MV-4-11 (cell line): ENCODE data around the gene UBA52.

Source experiments
- DNase-seq: peaks from one replicate; lab custom pipeline; 2025; lab: John Stamatoyannopoulos, UW

Gene UBA52

GRCh38 chr19:18557411-18558201 lies 14.1 kb upstream of the UBA52 start, which contains the start of gene KXD1:
Gene KXD1, plus strand, starts transcription at chr19:18557870. Its CDS starts 4,187 bp downstream, at chr19:18562057.
- DNase-seq: peak; percentile 100

GRCh38 chr19:18558202-18558555 lies 13.5 kb upstream of the UBA52 start:
- no peak for DNase-seq

DNA sequence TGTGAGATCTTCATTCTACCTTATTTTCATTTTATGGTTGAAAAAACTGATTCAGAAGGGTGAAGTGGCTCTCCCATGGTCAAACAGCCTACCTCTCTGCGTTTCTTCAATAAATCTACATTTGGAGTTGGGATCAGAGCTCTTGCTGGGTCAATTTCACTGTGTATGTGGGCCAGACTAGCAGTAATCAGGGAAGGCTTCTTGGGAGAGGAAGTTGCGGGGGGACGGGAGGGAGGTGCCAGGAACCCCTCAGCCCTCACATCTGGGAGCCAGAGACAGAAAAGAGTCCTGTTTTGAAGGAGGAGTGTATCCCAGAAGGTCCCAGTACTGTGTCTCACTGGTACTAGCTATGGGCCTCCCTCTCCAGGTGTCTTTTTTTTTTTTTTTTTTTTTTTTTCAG lies 13.1 kb upstream of the UBA52 start:
- DNase-seq: no peak

DNA sequence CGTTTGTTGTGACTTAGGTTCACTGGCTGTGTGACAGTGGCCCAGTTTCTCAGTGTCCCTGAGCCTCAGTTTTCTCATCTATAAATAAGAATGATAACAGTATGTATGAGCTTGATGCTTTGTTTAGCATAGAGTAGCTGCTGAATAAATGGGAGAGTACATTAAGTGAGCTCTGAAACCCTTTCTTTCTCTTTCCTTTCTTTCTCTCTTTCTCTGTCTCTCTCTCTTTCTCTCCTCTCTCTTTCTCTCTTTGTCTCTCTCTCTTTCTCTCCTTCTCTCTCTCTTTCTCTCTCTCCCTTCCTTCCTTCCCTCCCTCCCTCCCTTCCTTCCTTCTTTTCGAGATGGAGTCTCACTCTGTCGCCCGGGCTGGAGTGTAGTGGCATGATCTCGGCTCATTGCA lies 12.0 kb upstream of the UBA52 start:
- no peak for DNase-seq

- no peak for DNase-seq
Observed at GRCh38 chr19:18562086-18562485, 9.6 kb upstream of the UBA52 start.

GRCh38 chr19:18566953-18567352 lies 4.7 kb upstream of the UBA52 start:
- no peak for DNase-seq

- no peak for DNase-seq
Observed at GRCh38 chr19:18568367-18568766, 3.3 kb upstream of the UBA52 start.

DNA sequence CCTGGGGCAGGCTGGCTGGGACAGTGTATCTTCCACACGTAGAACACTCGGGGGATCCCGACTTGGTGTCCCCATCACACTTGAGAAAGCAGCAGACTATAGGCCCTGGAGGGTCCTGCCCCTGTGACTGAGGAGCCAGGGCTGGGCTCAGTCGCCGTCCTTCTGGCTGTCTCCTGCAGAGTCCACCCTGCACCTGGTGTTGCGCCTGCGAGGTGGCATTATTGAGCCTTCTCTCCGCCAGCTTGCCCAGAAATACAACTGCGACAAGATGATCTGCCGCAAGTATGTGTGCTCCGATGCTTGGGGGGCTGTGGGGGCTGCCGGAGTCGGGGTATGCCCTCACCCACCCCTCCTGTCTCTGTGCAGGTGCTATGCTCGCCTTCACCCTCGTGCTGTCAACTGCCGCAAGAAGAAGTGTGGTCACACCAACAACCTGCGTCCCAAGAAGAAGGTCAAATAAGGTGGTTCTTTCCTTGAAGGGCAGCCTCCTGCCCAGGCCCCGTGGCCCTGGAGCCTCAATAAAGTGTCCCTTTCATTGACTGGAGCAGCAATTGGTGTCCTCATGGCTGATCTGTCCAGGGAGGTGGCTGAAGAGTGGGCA lies 3.1 kb downstream of the UBA52 start:
- DNase-seq: no peak

DNA sequence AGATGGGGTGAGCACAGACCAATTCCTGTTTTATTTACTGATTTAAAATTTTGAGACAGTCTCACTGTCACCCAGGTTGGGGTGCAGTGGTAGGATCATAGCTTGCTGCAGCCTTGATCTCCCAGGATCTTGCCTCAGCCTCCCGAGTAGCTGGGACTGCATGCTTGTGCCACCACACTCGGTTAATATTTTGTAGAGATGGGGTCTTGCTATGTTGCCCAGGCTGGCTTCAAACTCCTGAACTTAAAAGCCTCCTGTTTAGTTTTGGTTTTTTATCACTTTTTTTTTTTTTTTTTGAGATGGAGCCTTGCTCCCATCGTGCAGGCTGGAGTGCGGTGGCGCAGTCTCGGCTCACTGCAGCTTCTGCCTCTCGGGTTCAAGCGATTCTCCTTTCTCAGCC lies 4.7 kb downstream of the UBA52 start:
- DNase-seq: no peak

- no peak for DNase-seq
Observed at GRCh38 chr19:18577365-18577914, 5.8 kb downstream of the UBA52 start.

- no peak for DNase-seq
Observed at GRCh38 chr19:18580311-18580710, 8.7 kb downstream of the UBA52 start.

- peak; percentile 86 for DNase-seq
Observed at GRCh38 chr19:18586306-18586705, 14.6 kb downstream of the UBA52 start.

- DNase-seq: no peak
Observed at GRCh38 chr19:18587561-18587960, 15.9 kb downstream of the UBA52 start.

- peak; percentile 52 for DNase-seq
Observed at GRCh38 chr19:18587962-18588610, 16.4 kb downstream of the UBA52 start.

- peak; percentile 92 for DNase-seq
Observed at GRCh38 chr19:18588611-18589379, 17.1 kb downstream of the UBA52 start, which contains the start of gene REX1BD. Gene REX1BD, plus strand, starts transcription at chr19:18588798. Its CDS starts 4 bp downstream, at chr19:18588802.

GRCh38 chr19:18589380-18590272 lies 18.0 kb downstream of the UBA52 start:
- peak; percentile 64 for DNase-seq

DNA sequence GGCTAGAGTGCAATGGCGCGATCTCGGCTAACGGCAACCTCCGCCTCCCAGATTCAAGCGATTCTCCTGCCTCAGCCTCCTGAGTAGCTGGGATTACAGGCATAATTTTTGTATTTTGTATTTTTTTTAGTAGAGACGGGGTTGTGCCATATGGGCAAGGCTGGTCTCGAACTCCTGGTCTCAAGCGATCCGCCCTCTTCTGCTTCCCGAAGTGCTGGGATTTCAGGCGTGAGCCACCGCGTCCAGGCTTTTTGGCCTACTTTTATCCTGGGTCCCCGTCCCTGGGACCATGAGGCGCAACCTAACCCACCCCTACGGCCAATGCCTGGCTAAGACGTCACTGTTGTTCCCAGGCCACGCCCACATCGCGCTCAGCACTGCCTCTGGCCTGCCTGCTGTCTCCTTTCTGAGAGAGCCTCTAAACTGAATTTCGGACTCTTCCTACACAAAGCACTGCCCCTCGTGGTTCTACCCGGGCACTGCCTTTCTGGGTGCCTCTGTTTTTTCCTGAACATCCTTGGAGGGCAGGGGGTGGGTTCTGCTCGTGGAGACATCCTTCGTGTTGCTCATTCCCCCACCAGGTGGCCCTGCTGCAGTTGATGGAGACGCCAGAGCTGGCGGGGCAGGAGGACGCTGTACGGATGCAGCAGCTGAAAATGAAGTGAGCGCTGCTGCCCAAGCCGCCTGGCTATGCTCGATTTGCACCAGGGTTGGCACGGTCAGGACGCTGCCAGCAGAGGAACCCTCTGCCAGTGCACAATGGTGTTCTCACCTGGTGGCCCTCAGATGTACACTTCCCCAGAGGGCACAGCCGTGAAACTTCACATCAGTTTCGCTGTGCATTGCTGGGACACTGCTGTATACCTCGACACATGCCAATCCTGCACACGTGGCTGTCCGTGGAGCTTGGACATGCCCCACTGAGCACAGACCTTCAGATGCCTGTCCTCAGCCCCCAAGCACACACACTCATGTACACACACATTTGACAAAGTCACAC lies 18.9 kb downstream of the UBA52 start:
- DNase-seq: no peak

DNA sequence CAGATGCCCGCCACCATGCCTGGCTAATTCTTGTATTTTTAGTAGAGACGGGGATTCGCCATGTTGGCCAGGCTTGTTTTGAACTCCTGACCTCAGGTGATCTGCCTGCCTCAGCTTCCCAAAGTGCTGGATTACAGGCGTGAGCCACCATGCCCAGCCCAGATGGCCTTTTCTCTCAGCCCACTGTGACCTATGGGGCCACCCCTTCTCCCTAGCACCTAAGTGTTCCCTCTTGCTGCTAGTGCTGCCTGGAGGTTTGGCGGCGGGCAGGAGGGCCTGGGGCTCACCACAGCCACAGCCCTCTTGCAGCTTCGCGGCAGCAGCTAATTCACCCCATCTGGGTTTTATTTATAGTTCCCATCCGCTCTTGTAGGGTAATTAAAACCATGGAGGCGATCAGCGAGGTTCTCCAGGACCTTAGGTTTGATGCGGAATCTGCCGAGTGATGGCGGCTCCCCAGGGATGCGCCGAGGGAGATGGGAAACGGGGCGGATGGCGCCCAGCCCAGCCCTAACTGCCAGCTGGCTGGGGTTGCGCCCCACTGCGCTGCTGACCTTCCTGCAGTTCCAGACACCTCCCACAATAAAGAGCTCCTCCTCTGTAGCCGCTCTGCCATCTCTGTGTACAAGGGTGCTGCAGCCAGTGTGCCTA lies 20.2 kb downstream of the UBA52 start:
- DNase-seq: peak; percentile 33

GRCh38 chr19:18592732-18593131 lies 21.1 kb downstream of the UBA52 start:
- DNase-seq: peak; percentile 28
